Nephron progenitor cell (in vitro differentiated cells): ENCODE data around the gene ZBTB14.
A peak's percentile ranks its signal among the peaks of the same experiment; 100 is the strongest.

Experiments
- DNase-seq: peaks from one replicate; pipeline ENCODE4 v3.0.0; 2021
- H3K27ac Mint-ChIP-seq: 2 replicates; pipeline ENCODE4 v1.8.0; 2021; ENCODE audit warnings: mild to moderate bottlenecking, moderate library complexity, mixed read lengths
- H3K27me3 Mint-ChIP-seq: 2 replicates; pipeline ENCODE4 v1.8.0; 2021; ENCODE audit warnings: mild to moderate bottlenecking, low read depth, mixed read lengths; ENCODE audit not compliant: poor library complexity
- H3K36me3 Mint-ChIP-seq: 2 replicates; pipeline ENCODE4 v1.8.0; 2021; ENCODE audit warnings: low read depth, mixed read lengths
- H3K4me1 Mint-ChIP-seq: 2 replicates; pipeline ENCODE4 v1.8.0; 2021; ENCODE audit warnings: mixed read lengths
- H3K4me3 Mint-ChIP-seq: 2 replicates; pipeline ENCODE4 v1.8.0; 2021; ENCODE audit warnings: mild to moderate bottlenecking, moderate library complexity, mixed read lengths
- H3K9me3 Mint-ChIP-seq: 2 replicates; pipeline ENCODE4 v1.8.0; 2021; ENCODE audit warnings: mild to moderate bottlenecking, moderate library complexity, mixed read lengths
- TF ChIP-seq, protein P1 (sequence below): fragments of 200-600 bp; sonication (generic); IDR thresholded peaks from 2 replicates; pipeline ENCODE4 v1.5.0; 2021; ENCODE audit warnings: antibody characterized with exemption

ZBTB14 gene

DNA sequence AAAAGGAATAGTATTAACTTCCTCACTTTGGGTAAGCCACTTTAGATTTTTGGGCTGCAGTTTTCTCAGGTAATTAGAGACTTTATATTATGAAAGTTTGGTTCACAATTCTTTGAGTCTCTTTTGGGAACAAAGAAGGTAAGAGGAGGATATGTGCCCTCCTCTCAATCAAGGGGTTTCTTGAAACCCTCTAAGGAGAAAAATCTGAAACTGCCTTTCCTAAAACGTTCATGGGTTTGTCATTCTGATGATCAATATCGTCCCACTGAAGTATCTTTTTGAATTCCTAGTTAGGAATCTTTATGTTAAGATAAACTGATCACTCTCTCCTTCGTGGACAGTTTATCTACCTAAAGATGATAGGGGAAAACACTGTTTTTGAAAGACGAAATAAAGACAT lies 56.1 kb downstream of the ZBTB14 start:
- peaks cover 47% of the 10 kb centered on the region for H3K36me3 Mint-ChIP-seq
- peaks cover 45% of the 10 kb centered on the region for H3K4me1 Mint-ChIP-seq
- peak overlapping the region; percentile 98 for H3K4me3 Mint-ChIP-seq
- H3K9me3 Mint-ChIP-seq = peaks cover 16% of the 10 kb centered on the region
- H3K27me3 Mint-ChIP-seq = no peaks in the 10 kb centered on the region
- TF ChIP-seq, protein P1, sequence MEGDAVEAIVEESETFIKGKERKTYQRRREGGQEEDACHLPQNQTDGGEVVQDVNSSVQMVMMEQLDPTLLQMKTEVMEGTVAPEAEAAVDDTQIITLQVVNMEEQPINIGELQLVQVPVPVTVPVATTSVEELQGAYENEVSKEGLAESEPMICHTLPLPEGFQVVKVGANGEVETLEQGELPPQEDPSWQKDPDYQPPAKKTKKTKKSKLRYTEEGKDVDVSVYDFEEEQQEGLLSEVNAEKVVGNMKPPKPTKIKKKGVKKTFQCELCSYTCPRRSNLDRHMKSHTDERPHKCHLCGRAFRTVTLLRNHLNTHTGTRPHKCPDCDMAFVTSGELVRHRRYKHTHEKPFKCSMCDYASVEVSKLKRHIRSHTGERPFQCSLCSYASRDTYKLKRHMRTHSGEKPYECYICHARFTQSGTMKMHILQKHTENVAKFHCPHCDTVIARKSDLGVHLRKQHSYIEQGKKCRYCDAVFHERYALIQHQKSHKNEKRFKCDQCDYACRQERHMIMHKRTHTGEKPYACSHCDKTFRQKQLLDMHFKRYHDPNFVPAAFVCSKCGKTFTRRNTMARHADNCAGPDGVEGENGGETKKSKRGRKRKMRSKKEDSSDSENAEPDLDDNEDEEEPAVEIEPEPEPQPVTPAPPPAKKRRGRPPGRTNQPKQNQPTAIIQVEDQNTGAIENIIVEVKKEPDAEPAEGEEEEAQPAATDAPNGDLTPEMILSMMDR = no peak
- H3K27ac Mint-ChIP-seq = no peak overlapping the region
- DNase-seq = no peak
